K562 (cell line): ENCODE data around the gene MYBPC3. TPM values are rescaled to one million over a fixed set of nuclear protein-coding genes. Genes with fewer than 3 reads are reported as not detected.

Source experiments
- CHD2 ChIP-seq: IDR thresholded peaks from 2 replicates; pipeline ENCODE4 v1.6.1; 2011; ENCODE audit warnings: low read depth, low read length
- IRF2 ChIP-seq: sonication (generic); formaldehyde crosslinking; IDR thresholded peaks from 2 replicates; pipeline ENCODE4 v1.8.1; 2022; ENCODE audit warnings: mild to moderate bottlenecking, missing genetic modification reagents
- NCOA1 ChIP-seq: fragments of 450-650 bp; IDR thresholded peaks from 2 replicates; pipeline ENCODE4 v1.6.1; 2016; ENCODE audit warnings: low read depth
- PHF8 ChIP-seq: fragments of 200-600 bp; sonication (generic); IDR thresholded peaks from 2 replicates; pipeline ENCODE4 v1.6.1; 2012; ENCODE audit warnings: mixed run types, mild to moderate bottlenecking, inconsistent platforms, low read length, moderate library complexity, borderline replicate concordance
- POLR2AphosphoS5 ChIP-seq: IDR thresholded peaks from 2 replicates; pipeline ENCODE4 v1.6.1; 2011; ENCODE audit warnings: mild to moderate bottlenecking, low read depth, low read length, moderate library complexity; ENCODE audit not compliant: control insufficient read depth, insufficient read depth
- SAP30 ChIP-seq: fragments of 200-600 bp; sonication (generic); IDR thresholded peaks from 2 replicates; pipeline ENCODE4 v1.6.1; 2012; ENCODE audit warnings: borderline replicate concordance, low read depth, mild to moderate bottlenecking, moderate library complexity, low read length, control low read depth, inconsistent platforms; ENCODE audit not compliant: insufficient read depth, poor library complexity, severe bottlenecking
- STAT6 ChIP-seq: sonication (generic); formaldehyde crosslinking; IDR thresholded peaks from 2 replicates; pipeline ENCODE4 v1.8.1; 2023; ENCODE audit warnings: mild to moderate bottlenecking, missing genetic modification reagents
- TAF7 ChIP-seq: fragments of 450-650 bp; IDR thresholded peaks from 2 replicates; pipeline ENCODE4 v1.6.1; 2016; ENCODE audit warnings: missing genetic modification characterization, missing compliant biosample characterization
- ZNF133 ChIP-seq: fragments of 250-450 bp; sonication (Bioruptor Pico); IDR thresholded peaks from 2 replicates; pipeline ENCODE4 v1.4.0; 2020; ENCODE audit warnings: mild to moderate bottlenecking
- ZNF197 ChIP-seq: fragments of 200-800 bp; sonication (Bioruptor generic); IDR thresholded peaks from 2 replicates; pipeline ENCODE4 v1.6.1; 2016; ENCODE audit warnings: low read depth, missing genetic modification characterization, missing compliant biosample characterization
- polyA plus RNA-seq, 8 experiments: library from polyadenylated mRNA; depleted of rRNA in 4 of 8; stranded (reverse) in 5 of 8; unstranded in 3 of 8; fragments of >200 nt; fragmentation: Nextera tagmentation in 2 of 8; fragmentation: Illumina TruSeq in 1 of 8; extraction: Ambion mirVana in 2 of 8; extraction: Trizol in 1 of 8; gene quantifications; 2 replicates each; pipeline versions ENCODE4 v1.2.1 to v1.2.3, GENCODE V29; 2011 to 2014; ENCODE audit warnings: inconsistent platforms in 1 of 8, missing spikeins in 1 of 8
- total RNA-seq, 7 experiments: library from RNA; depleted of rRNA in 6 of 7; stranded (reverse); fragments of >200 nt in 6 of 7; fragmentation: Illumina TruSeq in 2 of 7; extraction: Trizol in 2 of 7; gene quantifications; 2 replicates each; pipeline versions ENCODE4 v1.2.1 to v1.2.3, GENCODE V29; 2011 to 2021; ENCODE audit warnings: low replicate concordance in 1 of 7
- TF ChIP-seq, protein P1 (sequence below), 2 experiments: fragments of 450-650 bp in 1 of 2; IDR thresholded peaks; 2 replicates each; pipeline ENCODE4 v1.6.1; 2011 to 2017; ENCODE audit warnings: low read depth in 2 of 2, antibody characterized with exemption in 1 of 2, borderline replicate concordance in 1 of 2, low read length in 1 of 2, mild to moderate bottlenecking in 1 of 2, mixed read lengths in 1 of 2; ENCODE audit not compliant: control insufficient read depth in 1 of 2
- TF ChIP-seq, protein P2 (sequence below), 3 experiments: IDR thresholded peaks in 2 of 3; conservative IDR thresholded peaks in 1 of 3; 2 replicates each; pipeline ENCODE4 v1.5.1; 2011 to 2012; ENCODE audit warnings: low read length in 3 of 3, mild to moderate bottlenecking in 3 of 3, control low read depth in 2 of 3, improper control_type of control experiment in 1 of 3, inconsistent platforms in 1 of 3, low read depth in 1 of 3, mixed read lengths in 1 of 3, moderate library complexity in 1 of 3; ENCODE audit not compliant: insufficient read depth in 2 of 3
- TF ChIP-seq, protein P3 (sequence below): sonication (generic); formaldehyde crosslinking; IDR thresholded peaks from 2 replicates; pipeline ENCODE4 v1.4.0; 2020; ENCODE audit warnings: mild to moderate bottlenecking, missing genetic modification reagents
- TF ChIP-seq, protein P4 (sequence below): fragments of 450-650 bp; formaldehyde crosslinking; conservative IDR thresholded peaks from 2 replicates; pipeline ENCODE4 v1.4.0; 2022; ENCODE audit warnings: mild to moderate bottlenecking, missing genetic modification characterization

The MYBPC3 gene
- total and polyA plus RNA-seq, 9 of the 15 experiments (the other 6 are each of a cell fraction or from before 2014, with no cell fraction given), result 0.01 TPM; not detected in 8

DNA sequence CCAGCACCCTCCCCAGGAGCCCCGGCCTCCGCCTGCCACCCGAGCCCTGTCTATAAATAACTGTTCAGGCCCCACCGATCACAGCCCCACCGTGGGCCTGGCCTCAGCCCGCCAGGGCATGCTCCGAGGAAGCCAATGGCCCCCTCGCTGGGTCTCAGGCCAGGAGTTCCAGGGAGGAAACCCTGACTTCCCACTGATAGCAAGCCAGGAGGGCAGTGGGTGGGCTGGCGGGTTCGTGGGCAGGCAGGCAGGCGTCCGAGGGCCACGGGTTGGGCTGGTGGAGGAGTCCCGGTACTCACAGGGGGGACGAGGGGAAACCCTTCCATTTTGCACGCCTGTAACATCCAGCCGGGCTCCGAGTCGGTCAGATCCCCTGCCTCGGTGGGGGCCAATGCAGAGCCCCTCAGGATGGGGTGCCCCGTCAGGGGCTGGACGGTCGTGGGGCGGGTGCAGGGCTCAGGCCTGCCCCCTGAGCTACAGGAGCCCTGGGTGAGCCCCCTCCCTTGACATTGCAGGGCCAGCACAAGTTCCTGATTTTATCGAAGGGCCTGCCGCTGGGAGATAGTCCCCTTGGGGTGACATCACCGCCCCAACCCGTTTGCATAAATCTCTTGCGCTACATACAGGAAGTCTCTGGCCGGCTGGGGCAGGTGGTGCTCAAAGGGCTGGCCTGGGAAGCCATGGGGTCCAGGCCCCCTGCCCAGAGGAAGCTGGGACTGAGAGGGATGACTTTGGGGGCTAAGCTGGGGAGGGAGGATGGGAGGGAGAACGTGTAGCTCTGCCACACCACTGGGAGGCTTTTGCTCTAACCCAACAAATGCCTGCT lies 25.7 kb upstream of the MYBPC3 start, which contains the start of gene SPI1 (continued):
- no peak for TF ChIP-seq STAT6
- peak; percentile 92 for TF ChIP-seq POLR2AphosphoS5
- no peak for TF ChIP-seq ZNF133 (CRISPR knock-in tag)
- TF ChIP-seq, protein P1, sequence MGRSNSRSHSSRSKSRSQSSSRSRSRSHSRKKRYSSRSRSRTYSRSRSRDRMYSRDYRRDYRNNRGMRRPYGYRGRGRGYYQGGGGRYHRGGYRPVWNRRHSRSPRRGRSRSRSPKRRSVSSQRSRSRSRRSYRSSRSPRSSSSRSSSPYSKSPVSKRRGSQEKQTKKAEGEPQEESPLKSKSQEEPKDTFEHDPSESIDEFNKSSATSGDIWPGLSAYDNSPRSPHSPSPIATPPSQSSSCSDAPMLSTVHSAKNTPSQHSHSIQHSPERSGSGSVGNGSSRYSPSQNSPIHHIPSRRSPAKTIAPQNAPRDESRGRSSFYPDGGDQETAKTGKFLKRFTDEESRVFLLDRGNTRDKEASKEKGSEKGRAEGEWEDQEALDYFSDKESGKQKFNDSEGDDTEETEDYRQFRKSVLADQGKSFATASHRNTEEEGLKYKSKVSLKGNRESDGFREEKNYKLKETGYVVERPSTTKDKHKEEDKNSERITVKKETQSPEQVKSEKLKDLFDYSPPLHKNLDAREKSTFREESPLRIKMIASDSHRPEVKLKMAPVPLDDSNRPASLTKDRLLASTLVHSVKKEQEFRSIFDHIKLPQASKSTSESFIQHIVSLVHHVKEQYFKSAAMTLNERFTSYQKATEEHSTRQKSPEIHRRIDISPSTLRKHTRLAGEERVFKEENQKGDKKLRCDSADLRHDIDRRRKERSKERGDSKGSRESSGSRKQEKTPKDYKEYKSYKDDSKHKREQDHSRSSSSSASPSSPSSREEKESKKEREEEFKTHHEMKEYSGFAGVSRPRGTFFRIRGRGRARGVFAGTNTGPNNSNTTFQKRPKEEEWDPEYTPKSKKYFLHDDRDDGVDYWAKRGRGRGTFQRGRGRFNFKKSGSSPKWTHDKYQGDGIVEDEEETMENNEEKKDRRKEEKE (IDR thresholded peaks at IDR 0.05; ENCODE audit: borderline replicate concordance in 1 of 2, control insufficient read depth in 1 of 2, low read depth in 2 of 2, low read length in 1 of 2), result no peak
- TF ChIP-seq SAP30, result no peak
- TF ChIP-seq CHD2, result no peak
- TF ChIP-seq, protein P2, sequence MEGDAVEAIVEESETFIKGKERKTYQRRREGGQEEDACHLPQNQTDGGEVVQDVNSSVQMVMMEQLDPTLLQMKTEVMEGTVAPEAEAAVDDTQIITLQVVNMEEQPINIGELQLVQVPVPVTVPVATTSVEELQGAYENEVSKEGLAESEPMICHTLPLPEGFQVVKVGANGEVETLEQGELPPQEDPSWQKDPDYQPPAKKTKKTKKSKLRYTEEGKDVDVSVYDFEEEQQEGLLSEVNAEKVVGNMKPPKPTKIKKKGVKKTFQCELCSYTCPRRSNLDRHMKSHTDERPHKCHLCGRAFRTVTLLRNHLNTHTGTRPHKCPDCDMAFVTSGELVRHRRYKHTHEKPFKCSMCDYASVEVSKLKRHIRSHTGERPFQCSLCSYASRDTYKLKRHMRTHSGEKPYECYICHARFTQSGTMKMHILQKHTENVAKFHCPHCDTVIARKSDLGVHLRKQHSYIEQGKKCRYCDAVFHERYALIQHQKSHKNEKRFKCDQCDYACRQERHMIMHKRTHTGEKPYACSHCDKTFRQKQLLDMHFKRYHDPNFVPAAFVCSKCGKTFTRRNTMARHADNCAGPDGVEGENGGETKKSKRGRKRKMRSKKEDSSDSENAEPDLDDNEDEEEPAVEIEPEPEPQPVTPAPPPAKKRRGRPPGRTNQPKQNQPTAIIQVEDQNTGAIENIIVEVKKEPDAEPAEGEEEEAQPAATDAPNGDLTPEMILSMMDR (IDR thresholded peaks at IDR 0.05 in 2 of 3, conservative IDR thresholded peaks at IDR 0.05 in 1 of 3; ENCODE audit: insufficient read depth in 2 of 3, low read depth in 1 of 3, low read length in 3 of 3), result no peak
- TF ChIP-seq, protein P3, sequence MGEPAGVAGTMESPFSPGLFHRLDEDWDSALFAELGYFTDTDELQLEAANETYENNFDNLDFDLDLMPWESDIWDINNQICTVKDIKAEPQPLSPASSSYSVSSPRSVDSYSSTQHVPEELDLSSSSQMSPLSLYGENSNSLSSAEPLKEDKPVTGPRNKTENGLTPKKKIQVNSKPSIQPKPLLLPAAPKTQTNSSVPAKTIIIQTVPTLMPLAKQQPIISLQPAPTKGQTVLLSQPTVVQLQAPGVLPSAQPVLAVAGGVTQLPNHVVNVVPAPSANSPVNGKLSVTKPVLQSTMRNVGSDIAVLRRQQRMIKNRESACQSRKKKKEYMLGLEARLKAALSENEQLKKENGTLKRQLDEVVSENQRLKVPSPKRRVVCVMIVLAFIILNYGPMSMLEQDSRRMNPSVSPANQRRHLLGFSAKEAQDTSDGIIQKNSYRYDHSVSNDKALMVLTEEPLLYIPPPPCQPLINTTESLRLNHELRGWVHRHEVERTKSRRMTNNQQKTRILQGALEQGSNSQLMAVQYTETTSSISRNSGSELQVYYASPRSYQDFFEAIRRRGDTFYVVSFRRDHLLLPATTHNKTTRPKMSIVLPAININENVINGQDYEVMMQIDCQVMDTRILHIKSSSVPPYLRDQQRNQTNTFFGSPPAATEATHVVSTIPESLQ (CRISPR knock-in tag), result no peak
- TF ChIP-seq PHF8, result peak; percentile 65; the same call in 1 of the 2 replicates
- no peak for TF ChIP-seq ZNF197 (CRISPR knock-in tag)
- TF ChIP-seq, protein P4, sequence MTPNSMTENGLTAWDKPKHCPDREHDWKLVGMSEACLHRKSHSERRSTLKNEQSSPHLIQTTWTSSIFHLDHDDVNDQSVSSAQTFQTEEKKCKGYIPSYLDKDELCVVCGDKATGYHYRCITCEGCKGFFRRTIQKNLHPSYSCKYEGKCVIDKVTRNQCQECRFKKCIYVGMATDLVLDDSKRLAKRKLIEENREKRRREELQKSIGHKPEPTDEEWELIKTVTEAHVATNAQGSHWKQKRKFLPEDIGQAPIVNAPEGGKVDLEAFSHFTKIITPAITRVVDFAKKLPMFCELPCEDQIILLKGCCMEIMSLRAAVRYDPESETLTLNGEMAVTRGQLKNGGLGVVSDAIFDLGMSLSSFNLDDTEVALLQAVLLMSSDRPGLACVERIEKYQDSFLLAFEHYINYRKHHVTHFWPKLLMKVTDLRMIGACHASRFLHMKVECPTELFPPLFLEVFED (CRISPR knock-in tag), result no peak
- TF ChIP-seq IRF2, result no peak
- peak; percentile 41; the same call in 1 of the 2 replicates for TF ChIP-seq NCOA1
- TF ChIP-seq TAF7 (tag), result no peak
